ENCODE measurements around the gene CMTM1.

Gene CMTM1, protein sequence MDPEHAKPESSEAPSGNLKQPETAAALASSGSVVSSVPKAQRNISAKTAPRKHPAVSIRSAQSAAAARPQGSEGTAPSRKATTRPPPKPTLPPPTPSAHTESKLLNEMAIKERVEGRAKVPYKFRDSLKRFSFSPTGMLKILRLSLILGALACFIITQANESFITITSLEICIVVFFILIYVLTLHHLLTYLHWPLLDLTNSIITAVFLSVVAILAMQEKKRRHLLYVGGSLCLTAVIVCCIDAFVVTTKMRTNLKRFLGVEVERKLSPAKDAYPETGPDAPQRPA

GRCh38 chr16:66566051-66566901 is at the start of gene CMTM1:
Gene CMTM1 (plus strand): TSS chr16:66566439. CDS start chr16:66566514, 75 bp downstream.
- DNase-seq (ENCODE audit: low read depth), result no peak

DNA sequence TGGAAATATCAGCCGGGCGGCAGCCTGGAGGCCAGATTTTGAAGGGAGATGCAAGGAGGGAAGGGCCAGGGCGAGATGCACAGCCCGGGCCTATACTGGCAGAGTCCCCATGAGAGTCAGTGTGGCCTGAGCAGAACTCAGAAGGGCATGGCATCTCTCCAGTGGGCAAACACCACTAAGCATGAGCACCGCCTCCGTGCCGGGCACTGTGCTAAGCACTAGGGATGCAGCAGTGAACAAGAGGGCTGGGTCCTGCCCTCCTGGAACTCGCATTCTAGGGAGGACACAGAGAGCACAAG is 49.8 kb upstream of the CMTM1 start:
- DNase-seq (ENCODE audit: low read depth), result no peak

GRCh38 chr16:66516808-66517585 is 49.2 kb upstream of the CMTM1 start:
- DNase-seq (ENCODE audit: low read depth), result peak; percentile 97

- no peak for DNase-seq (ENCODE audit: low read depth)
Observed at GRCh38 chr16:66517586-66518263, 48.5 kb upstream of the CMTM1 start.

GRCh38 chr16:66519482-66520373 is 46.5 kb upstream of the CMTM1 start:
- DNase-seq (ENCODE audit: low read depth), result no peak

DNA sequence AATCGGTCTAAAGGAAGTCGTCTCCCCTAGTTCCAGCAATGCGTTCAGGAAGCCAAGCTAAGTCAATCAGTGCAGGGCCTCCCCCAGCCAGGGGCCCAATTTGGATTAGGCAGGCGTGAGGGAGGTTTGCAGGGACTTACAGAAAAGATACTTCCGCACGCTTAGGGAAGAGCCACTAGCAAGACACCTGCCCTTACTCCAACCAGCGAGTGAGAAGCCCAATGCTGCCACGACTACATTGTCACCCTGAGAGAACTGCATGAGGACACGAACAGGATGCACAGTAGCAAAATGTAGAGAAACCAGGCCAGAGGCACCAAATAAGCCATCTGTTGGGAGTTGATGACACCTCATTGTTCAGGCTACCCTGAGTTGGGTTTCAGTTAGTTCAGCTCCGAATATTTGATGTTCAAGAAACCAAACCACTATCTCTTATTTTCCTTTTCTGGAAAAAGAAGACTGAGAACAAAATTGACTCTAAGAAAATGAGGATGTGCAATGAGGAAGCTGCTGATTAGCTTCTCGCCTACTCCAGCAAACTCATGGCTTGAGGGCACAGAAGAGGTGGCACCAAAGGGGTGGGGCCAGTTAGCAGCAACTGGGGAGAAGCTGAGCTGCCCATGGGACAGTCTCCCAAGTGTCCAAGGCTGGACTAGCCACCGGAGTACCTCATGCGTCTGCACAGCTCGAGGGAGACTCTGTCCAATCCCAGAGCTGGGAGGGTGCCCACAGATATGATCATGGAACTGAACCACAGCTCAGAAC is 45.7 kb upstream of the CMTM1 start:
- DNase-seq (ENCODE audit: low read depth), result no peak

DNA sequence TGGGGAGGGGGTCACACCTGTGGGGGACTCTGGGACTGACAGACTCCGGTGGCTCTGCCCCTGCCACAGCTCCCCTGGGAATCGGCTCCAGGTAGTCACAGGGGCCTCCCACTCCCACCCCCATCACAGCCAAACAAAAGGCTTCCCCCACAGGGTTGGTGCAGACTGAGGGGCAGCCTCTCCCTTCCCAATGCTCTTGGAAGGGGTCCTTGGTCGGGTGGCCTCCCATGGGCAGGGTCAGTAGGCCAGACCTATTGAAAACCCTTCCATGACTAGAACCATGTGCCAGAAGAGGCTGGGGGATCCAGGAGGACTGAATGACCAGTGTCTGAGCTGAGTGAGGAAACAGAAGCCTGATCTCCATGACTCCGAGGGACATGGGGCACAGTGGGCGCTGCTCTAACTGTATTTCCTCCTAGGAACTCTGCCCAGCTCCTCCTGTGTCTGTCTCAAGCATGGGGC is 45.0 kb upstream of the CMTM1 start:
- no peak for DNase-seq (ENCODE audit: low read depth)

DNA sequence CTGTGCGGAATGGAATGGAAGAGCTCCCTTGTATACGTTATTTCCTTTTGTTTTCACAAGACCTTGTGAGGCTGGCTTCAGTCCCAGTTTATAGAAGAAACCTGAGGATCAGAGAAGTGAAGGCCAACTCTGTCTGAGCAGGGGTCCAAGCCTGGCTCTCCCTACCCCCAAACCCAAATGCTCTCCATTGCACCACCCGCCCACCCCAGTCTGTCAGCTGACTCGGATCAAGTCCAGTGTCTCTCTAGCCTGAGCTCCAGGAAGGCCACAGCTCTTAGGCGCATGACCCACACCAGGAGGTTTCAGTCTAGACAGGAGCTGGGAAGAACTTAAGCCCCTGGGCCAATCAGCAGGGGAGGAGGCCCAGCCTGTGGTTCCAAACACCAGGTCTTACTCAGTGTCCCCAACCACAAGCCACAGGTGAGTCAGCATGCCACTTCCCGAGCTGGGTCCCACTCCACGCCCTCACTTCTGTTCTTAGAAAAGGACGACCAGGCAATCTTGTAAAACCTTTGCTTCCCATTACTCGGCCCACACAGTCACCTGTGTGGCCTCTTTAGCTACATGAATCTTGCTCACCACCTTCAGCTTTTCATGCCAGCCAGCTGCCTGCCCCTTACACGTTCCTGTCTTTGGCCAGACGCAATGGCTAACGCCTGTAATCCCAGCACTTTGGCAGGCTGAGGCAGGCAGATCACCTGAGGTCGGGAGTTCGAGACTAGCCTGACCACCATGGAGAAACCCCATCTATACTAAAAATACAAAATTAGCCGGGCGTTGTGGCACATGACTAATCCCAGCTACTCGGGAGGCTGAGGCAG is 44.1 kb upstream of the CMTM1 start:
- no peak for DNase-seq (ENCODE audit: low read depth)

- no peak for DNase-seq (ENCODE audit: low read depth)
Observed at GRCh38 chr16:66522816-66523590, 43.2 kb upstream of the CMTM1 start.

- no peak for DNase-seq (ENCODE audit: low read depth)
Observed at GRCh38 chr16:66523861-66524354, 42.3 kb upstream of the CMTM1 start.

DNA sequence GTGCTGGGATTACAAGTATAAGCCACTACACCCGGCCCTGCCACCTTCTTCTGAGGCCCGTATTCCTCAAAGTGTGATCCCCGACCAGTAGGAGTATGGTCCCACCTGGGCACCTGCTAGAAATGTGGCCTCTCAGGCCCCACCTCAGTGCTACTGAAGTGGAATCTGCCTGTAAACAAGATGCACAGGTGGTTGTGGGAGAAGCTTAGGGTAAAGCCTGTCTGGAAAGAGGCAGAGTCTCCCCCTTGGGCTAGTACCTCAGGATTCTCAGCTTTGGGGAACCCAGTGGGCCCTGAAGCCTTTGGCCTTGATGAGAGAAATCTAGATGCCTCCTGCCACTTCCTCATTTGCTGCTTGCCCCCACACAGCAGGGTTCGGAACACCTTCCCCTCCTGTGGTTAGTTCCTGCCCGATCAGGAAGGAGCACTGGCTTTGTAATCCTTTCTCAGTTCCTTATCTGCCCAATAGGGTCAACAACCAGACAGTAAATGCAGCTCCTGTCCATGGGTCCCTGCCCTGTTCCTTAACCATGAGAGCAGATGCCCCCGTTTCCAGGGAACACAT is 41.6 kb upstream of the CMTM1 start:
- peak; percentile 91 for DNase-seq (ENCODE audit: low read depth)

DNA sequence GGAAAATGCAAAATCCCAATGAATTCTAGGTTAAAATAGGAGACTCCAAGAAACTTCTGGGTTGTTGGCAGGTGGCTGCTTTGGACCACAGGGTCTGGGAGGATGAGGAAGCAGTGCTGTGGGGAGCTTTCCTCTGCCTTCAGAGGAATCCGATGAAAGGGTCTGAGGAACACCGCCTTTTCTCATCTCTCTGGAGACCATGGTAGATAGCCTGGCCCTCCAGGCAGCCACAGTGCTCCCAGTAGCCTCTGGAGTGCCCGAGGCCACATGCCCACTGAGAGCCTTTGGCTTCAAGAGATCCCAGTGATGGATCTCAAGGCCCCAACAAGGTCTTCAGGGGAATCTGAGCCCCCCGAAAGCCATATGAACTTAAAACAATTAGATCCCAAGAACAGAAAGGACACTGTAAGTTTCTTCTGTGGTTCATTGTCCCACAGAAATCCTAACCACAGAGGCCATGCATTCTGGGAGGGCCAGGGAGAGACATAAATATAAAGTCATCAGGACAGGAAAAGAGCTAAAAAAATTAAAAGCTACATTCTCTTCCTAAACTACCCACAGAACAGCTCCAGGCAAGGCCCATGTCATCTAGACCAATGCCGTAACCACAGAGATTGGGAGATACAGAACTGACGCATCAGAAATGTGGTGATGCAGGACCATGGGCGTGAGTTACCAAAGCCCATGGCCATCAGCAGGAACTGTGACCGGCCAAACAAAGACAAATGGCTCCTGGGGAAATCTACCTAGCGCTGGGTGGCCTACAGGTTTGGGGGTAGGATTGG is 40.7 kb upstream of the CMTM1 start:
- no peak for DNase-seq (ENCODE audit: low read depth)

DNA sequence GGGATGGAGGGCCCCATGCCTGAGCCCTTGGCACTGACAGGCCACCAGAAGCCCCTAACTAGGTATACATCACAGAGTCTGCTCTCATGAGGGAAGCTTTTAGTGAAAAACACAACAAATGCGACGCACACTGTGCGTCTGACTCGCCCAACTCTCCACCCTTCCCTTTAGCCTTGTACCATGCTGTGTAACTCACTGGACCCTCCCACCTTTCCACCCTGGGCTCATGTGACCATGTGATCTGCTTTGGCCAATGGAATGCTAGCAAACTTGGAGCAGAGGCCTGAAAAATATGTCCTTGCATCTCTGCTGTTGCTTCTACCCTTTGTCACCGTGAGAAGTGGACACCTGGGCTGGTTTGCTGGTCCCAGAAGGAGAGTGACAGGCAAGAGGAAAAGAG is 37.9 kb upstream of the CMTM1 start:
- DNase-seq (ENCODE audit: low read depth), result no peak

DNA sequence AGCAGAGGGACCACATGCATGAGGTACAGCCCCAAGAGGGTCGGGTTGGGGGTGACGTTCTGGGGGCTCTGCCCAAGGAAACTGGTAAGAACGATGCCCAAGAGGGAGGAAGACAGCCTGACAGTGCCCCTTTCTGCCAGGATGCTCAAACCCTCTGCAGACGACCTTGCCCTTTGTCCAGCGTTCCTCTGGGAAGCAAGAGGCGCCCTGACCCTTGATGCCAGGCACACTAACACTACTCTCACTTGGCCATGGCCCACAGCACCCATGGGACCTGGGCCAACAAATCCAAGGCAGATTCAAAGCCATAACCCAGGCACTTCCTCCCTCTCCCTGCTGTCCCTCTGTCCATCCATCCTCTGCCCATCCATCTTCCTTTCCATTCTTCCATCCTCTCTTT is 36.8 kb upstream of the CMTM1 start:
- DNase-seq (ENCODE audit: low read depth), result no peak

- no peak for DNase-seq (ENCODE audit: low read depth)
Observed at GRCh38 chr16:66534376-66534799, 31.9 kb upstream of the CMTM1 start.

GRCh38 chr16:66536525-66536924 is 29.7 kb upstream of the CMTM1 start:
- no peak for DNase-seq (ENCODE audit: low read depth)

GRCh38 chr16:66537236-66537635 is 29.0 kb upstream of the CMTM1 start:
- DNase-seq (ENCODE audit: low read depth), result no peak

Data from CMK (cell line).